Measurements from ENCODE around the gene OR10H1. TPM values are rescaled to one million over a fixed set of nuclear protein-coding genes. Genes with fewer than 3 reads are reported as not detected.
"Not testable (repeated sequence)": the region's sequence is repeated elsewhere in the genome, so short reads cannot be mapped to it uniquely, and the experiment has no call there.

OR10H1 gene
- total RNA-seq, 6 donors from 2014 or later, result not detected

DNA sequence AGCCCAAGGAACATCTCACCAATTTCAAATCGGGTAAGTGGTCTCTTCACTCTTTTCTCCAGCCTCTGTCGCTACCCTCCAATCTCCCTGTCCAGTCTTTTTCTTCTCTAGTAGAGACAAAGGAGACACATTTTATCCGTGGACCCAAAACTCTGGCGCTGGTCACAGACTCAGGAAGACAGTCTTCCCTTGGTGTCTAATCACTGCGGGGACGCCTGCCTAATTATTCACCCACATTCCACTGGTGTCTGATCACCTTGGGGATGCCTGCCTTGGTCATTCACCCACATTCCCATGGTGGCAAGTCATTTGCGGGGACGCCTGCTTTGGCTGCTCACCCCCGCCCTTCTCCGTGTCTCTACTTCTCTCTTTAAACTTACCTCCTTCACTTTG lies 13.8 kb upstream of the OR10H1 start:
- H3K9me3 ChIP-seq, result no peaks in the 10 kb centered on the region
- ATAC-seq (ENCODE audit: low FRiP score in 2 of 2), result no peak
- TF ChIP-seq EP300 (IDR thresholded peaks at IDR 0.05), result no peak
- TF ChIP-seq, protein P1, sequence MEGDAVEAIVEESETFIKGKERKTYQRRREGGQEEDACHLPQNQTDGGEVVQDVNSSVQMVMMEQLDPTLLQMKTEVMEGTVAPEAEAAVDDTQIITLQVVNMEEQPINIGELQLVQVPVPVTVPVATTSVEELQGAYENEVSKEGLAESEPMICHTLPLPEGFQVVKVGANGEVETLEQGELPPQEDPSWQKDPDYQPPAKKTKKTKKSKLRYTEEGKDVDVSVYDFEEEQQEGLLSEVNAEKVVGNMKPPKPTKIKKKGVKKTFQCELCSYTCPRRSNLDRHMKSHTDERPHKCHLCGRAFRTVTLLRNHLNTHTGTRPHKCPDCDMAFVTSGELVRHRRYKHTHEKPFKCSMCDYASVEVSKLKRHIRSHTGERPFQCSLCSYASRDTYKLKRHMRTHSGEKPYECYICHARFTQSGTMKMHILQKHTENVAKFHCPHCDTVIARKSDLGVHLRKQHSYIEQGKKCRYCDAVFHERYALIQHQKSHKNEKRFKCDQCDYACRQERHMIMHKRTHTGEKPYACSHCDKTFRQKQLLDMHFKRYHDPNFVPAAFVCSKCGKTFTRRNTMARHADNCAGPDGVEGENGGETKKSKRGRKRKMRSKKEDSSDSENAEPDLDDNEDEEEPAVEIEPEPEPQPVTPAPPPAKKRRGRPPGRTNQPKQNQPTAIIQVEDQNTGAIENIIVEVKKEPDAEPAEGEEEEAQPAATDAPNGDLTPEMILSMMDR (IDR thresholded peaks at IDR 0.05), result no peak
- no peak for TF ChIP-seq POLR2AphosphoS5 (IDR thresholded peaks at IDR 0.05)
- TF ChIP-seq POLR2A (IDR thresholded peaks at IDR 0.05), result no peak
- H3K4me1 ChIP-seq, result peaks cover 0 to 4% (median 0%) of the 10 kb centered on the region in 4 donors
- H3K36me3 ChIP-seq, result no peaks in the 10 kb centered on the region
- 89 to 94% methylated on average over 10 of the region's 10 CpGs for WGBS, 2 donors
- H3K27me3 ChIP-seq, result no peaks in the 10 kb centered on the region
- DNase-seq, result no peak
- no peak overlapping the region for H3K4me3 ChIP-seq
- H3K27ac ChIP-seq, result no peak overlapping the region

DNA sequence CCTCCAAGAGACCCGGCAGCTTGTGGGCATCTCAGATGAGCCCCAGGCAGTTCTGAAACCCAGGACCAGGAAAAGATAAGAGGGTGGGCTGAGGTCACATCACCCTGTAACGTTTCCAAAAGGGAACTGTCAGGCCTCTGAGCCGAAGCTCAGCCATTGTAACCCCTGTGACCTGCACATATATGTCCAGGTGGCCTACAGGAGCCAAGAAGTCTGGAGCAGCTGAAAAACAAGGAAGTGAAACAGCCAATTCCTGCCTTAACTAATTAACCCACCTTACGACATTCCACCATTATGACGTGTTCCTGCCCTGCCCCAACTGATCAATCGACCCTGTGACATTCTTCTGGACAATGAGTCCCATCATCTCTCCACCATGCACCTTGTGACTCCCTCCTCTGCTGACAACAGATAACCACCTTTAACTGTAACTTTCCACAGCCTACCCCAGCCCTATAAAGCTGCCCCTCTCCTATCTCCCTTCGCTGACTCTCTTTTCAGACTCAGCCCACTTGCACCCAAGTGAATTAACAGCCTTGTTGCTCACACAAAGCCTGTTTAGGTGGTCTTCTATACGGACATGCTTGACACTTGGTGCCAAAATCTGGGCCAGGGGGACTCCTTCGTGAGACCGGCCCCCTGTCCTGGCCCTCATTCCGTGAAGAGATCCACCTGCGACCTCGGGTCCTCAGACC lies 13.3 kb upstream of the OR10H1 start:
- not testable (repeated sequence) for H3K4me1 ChIP-seq; ATAC-seq (ENCODE audit: low FRiP score in 2 of 2); H3K27me3 ChIP-seq; H3K27ac ChIP-seq; H3K9me3 ChIP-seq; DNase-seq; H3K4me3 ChIP-seq; H3K36me3 ChIP-seq
- 52 to 62% methylated on average over 13 of the region's 13 CpGs for WGBS, 2 donors

DNA sequence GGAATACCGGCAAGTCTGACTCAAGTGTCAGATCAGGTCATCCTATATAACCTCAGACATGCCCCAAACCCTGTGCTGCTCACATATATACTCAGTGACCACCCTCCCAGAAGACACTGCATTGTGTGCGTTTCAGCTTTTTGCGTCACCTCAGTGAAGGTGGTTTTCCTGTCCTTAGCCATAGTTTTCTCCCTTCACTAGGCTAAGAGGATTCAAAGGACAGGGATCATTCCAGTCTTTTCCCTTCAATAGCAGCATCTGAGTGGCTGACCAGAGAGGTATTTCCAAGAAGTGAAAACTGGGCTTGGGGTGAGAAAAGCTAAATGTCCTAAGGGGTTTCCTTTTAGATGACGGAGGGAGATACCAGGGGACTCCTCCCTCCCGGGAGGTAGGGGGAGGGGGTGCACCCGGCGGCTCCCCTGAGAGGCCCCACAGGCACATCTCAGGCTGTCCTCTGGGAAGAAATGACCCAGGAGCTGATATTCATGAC lies 12.7 kb upstream of the OR10H1 start:
- H3K4me1 ChIP-seq, result no peaks in the 10 kb centered on the region
- no peak overlapping the region for H3K4me3 ChIP-seq
- H3K27me3 ChIP-seq, result no peaks in the 10 kb centered on the region
- TF ChIP-seq POLR2A (IDR thresholded peaks at IDR 0.05) (no peak), EP300 (IDR thresholded peaks at IDR 0.05) (no peak), POLR2AphosphoS5 (IDR thresholded peaks at IDR 0.05) (no peak)
- TF ChIP-seq, protein P1 (IDR thresholded peaks at IDR 0.05), result no peak
- H3K9me3 ChIP-seq, result no peaks in the 10 kb centered on the region
- no peak for DNase-seq
- 46 to 59% methylated on average over 7 of the region's 7 CpGs for WGBS, 2 donors
- H3K36me3 ChIP-seq, result no peaks in the 10 kb centered on the region
- no peak overlapping the region for H3K27ac ChIP-seq
- no peak for ATAC-seq (ENCODE audit: low FRiP score in 2 of 2)

DNA sequence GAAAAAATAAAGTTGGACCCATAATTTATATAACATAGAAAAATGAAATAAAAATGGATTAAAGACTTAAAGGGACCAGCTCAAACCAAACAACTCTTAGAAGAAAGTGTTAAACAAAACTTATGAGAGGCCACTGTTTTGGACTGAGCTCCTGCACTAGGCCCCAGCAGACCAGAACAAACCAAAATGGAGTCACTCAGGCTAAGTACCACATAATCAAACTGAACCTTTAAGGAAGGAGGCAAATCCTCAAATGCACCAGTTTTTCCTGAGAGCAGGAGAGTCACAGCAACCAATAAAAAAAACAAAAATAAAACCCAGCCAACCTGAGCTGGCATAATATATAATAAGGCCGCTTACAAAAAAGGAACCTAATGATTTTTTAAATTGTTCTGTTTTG lies 10.3 kb upstream of the OR10H1 start:
- WGBS, 2 donors, result 43 to 80% methylated on average over 1 of the region's 1 CpG
- TF ChIP-seq EP300 (IDR thresholded peaks at IDR 0.05) (no peak), POLR2AphosphoS5 (IDR thresholded peaks at IDR 0.05) (no peak), POLR2A (IDR thresholded peaks at IDR 0.05) (no peak)
- TF ChIP-seq, protein P1 (IDR thresholded peaks at IDR 0.05), result no peak
- H3K27ac ChIP-seq, result no peak overlapping the region
- H3K36me3 ChIP-seq, result no peaks in the 10 kb centered on the region
- H3K27me3 ChIP-seq, result no peaks in the 10 kb centered on the region
- ATAC-seq (ENCODE audit: low FRiP score in 2 of 2) (no peak), DNase-seq (no peak)
- no peaks in the 10 kb centered on the region for H3K9me3 ChIP-seq
- no peak overlapping the region for H3K4me3 ChIP-seq
- H3K4me1 ChIP-seq, result no peaks in the 10 kb centered on the region

DNA sequence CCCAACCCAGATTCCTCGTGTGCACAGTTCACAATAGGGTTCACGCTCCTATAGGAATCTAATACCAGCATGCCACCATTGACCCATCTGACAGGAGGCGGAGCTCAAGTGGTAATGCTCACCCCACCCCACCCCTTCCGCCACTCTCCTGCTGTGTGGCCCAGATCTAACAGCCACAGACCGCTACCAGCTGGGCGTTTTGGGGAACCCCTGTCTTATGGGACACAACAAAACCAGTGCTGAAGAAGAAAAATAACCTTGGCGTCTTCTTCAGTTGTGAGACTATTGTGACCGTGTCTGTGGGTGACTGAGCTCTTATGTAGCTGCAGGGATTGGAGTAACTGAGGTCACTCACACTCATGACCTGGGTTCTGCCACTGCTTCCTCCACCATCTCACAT lies 5.2 kb upstream of the OR10H1 start:
- no peak overlapping the region for H3K4me3 ChIP-seq
- peak in 1 of 2 donors; percentile 11 for ATAC-seq (ENCODE audit: low FRiP score in 2 of 2)
- no peak overlapping the region for H3K27ac ChIP-seq
- no peaks in the 10 kb centered on the region for H3K36me3 ChIP-seq
- no peak for TF ChIP-seq EP300 (IDR thresholded peaks at IDR 0.05)
- TF ChIP-seq, protein P1 (IDR thresholded peaks at IDR 0.05), result no peak
- whole genome bisulfite sequencing, 2 donors, result 89 to 95% methylated on average over 7 to 8 of the region's 8 CpGs
- H3K4me1 ChIP-seq, result no peaks in the 10 kb centered on the region
- no peaks in the 10 kb centered on the region for H3K27me3 ChIP-seq
- H3K9me3 ChIP-seq, result no peaks in the 10 kb centered on the region
- DNase-seq, result no peak
